Inferior parietal cortex (tissue), 1 donor: Measurements from ENCODE around the gene MED16.
A peak's percentile ranks its signal among the peaks of the same experiment; 100 is the strongest.
"Not testable (repeated sequence)": the region's sequence is repeated elsewhere in the genome, so short reads cannot be mapped to it uniquely, and the experiment has no call there.

ENCODE experiments used
- DNase-seq: peaks from one replicate; pipeline ENCODE4 v3.0.0-alpha.2; 2016; ENCODE audit errors: extremely low spot score

The MED16 gene

DNA sequence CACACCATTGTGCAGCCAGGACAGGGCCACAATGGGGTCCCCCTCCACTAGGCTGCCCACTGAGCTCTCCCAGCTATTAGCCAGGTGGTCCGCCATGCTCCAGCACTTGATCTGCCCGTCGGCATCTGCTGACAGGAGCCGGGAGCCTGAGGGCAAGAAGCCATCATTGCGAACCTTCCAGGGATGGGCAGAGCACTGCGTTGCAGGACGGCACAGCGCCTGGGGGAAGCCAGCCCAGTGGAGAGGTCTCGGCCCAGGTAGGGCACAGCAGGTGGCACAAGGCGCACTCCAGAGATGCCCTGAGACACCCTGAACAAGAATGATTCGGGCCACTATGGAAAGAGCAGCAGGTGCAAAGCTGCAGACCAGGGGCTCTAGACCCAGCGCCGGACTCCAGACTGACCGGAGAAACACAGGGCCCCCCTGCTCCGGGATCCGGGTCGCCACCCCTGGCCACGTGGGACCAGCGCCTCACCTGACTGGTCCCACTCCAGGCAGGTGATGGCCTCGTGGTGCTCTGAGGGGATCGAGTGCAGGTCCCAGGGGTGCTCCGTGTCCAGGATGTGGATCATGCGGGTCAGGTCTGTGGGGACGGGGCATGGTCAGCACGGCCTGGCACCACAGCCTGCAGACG is 3.2 kb downstream of the MED16 start:
- DNase-seq = no peak

DNA sequence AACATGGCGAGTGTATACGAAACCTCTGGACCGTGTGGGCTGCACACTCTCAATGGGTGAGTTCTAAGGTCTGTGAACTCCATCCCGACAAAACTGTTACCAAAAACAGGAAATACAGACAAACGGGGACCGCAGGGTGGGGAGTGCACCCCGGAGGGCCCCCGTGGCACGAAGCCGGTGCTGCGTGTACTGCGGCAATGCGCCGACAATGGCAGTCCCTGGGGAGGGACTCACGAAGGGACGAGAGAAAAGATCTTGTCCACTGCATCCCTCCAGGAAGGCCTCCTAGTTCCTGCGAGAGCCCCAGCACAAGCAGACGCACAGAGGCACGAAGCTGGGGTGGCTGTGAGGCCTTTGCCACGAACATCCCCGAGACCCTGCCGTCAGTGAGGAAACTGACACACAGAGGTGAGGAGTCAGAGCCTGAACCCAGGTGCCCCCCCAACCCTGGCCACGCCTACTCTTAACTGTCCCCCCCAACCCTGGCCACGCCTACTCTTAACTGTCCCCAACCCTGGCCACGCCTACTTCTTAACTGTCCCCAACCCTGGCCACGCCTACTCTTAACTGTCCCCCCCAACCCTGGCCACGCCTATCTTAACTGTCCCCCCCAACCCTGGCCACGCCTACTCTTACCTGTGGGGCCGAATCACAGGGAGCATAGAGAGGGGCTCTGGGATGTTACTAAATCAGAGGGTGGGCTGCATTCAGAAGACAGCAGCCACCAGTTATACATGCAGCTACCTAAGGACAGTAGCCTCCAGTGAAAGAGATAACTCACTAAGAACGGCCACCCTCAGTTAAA is 4.2 kb downstream of the MED16 start:
- no peak for DNase-seq

DNA sequence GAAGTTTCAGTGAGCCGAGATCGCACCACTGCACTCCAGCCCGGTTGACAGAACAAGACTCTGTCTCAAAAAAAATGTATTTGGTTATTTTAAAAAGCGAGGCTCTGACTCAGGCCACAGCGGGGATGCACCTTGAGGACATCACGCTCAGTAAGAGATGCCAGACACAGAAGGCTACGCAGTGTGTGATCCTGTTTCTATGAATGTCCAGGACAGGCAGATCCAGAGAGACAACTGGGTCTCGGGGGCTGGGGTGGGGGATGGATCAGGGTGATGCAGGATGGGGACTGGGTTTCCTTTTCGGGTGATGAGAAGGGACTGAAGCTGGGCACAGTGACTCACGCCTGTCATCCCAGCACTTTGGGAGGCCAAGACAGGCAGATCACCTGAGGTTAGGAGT is 5.4 kb downstream of the MED16 start:
- DNase-seq = no peak

DNA sequence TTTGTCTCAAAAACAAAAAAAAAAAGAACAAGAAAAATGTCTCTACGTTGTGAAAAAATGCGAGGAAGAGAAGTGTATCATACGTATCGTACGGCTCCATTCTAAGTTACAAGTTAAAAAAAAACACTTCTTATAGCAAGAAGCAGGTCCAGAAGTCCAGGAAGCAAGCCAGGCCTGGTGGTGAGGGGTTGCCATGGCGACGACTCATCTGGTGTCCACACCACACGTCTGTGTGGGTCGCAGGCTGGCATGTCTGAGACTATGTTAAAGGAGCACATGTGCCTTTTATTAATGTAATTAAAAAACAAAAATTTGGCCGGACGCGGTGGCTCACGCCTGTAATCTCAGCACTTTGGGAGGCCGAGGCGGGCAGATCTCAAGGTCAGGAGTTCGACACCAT is 5.9 kb downstream of the MED16 start:
- peak; percentile 36 for DNase-seq

DNA sequence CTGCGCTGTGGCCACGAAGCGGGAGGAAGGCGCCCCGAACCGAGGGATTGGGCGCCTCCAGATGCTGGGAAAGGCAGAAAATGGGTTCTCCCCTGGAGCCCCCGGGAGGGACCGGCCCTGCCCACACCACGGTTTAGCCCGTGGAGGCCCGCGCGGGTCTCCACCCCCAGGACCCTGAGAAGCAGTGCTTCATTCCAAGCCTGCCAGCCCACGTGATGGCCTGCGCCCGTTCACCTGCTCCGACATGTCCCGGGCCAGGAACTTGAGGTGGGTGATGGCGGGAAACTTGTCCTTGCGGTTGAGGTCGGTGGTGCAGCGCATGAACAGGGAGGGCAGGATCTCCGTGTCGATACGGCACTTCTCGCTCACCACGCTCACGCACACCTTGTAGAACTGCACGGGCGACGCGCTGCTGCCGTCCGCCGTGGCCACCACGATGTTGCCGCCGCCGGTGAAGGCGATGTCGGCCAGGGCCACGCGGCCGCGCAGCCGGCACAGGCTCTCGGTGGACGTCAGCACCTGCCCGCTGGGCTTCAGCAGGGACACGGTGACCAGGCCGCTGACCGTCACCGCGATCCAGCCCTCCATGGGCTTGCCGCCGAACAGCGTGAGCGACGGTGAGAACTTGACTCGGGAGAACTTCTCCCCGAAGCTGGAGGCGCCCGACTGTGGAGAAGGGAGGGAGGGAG is 7.3 kb downstream of the MED16 start:
- DNase-seq = no peak

DNA sequence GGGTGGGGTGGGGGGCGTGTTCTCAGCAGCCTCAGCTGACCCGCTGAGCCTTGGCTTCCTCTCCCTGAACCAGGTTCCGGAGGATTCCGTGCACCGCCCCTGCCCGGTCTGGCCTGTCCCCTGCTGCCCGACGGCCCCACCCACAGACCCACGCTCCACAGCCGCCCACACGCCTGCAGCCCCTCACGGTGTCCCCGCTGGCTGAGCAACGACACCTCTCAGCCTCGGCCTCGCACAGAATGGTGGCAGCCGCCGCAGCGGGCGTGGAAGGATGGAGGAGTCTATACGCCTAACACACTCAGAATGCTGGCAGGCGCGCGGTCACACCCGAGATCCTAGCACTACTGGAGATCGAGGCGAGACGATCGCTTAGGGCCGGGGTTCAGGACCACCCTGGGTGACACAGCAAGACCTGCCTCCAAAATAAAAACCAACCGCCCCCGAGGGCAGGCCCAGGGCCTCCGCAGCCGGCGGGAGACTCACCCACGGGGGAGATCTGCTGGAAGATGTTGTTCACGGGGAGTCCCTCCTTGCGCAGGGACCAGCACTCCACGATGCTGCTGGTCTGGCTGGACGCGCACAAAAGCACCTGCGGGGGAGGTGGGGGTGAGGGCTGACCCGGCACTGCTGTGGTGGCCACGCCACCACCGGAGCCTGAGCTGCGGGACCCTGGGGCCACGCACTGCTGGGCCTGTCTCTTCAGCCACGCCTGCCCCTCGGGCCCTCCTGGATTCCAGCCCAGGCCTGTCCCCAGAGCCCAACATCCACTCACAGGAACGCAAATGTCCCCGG is 8.4 kb downstream of the MED16 start:
- no peak for DNase-seq

DNA sequence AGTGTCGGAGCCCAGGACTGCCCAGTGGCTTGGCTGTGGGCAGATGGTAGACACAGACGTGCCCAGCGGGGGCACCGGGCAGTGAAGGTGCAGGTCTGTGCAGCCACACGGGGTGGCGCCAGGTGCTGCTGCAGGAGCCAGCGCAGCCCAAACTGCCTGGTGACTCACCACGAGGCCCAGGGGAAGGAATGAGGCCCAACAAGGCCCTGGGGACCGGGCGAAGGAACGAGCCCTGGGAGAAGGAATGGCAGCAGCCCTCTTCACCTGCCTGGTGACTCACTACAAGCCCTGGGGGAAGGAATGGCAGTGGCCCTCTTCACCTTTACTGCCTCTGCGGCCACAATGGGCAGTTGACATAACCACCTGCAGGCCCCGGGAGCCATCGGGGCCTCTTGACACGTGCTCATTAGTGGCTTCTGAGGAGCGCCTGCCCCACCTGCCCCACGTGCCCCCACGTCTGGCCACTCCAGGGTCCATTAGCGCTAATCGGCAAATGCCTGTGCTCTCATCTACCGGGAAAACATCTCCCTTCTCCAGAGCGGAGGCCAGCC is 9.3 kb downstream of the MED16 start:
- no peak for DNase-seq

DNA sequence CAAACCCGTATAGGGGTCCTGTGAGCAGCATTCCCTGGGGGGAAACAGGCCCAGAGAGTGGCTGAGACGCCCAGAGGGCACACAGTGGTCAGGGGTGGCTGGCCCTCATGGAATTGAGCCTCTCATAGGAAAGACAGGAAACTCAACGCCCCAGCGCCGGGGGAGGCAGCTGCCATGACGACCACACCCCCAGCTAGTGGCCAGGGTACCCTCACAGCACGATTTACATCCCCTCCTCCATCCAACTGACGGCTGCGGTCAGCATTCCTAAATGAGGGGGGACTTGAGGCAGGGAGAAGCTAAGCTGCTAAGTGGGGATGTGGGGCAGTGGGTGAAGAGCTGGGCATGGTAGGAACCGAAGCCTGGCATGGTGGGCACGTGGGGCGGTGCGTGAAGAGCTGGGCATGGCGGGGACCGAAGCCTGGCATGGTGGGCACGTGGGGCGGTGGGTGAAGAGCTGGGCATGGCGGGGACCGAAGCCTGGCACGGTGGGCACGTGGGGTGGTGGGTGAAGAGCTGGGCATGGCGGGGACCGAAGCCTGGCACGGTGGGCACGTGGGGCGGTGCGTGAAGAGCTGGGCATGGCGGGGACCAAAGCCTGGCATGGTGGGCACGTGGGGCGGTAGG is 10.0 kb downstream of the MED16 start:
- DNase-seq = no peak

DNA sequence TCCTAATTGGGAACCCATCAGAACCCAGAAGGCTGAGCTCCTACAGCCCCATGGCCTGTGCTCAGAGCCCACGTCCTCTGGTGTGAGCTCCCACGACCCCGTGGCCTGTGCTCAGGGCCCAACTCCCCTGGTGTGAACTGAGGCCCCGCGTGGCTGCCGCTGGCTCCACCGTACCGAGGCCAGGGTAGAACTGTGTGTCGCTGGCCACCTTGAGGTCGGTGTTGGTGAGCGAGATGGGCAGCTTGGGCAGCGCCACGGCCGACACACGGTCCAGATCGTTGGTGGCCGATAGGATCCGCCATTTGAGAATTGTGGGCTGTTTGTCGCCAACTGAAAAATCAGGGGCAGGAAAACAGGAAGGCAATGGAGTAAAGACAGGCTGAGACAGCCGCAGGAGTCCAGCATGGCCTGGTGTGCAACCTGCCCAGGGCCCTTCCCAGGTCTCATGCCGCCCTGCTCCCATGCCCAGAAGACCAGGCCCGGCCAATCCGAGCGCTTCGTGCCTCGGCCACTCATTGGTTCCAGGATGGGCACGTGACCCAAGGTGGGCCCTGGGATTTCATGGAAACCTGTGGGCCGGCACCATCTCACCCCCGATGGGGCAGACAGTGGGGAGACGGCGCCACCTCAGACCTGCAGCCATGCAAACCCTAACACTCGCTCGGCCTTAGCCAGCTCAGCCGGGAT is 11.5 kb downstream of the MED16 start:
- no peak for DNase-seq

DNA sequence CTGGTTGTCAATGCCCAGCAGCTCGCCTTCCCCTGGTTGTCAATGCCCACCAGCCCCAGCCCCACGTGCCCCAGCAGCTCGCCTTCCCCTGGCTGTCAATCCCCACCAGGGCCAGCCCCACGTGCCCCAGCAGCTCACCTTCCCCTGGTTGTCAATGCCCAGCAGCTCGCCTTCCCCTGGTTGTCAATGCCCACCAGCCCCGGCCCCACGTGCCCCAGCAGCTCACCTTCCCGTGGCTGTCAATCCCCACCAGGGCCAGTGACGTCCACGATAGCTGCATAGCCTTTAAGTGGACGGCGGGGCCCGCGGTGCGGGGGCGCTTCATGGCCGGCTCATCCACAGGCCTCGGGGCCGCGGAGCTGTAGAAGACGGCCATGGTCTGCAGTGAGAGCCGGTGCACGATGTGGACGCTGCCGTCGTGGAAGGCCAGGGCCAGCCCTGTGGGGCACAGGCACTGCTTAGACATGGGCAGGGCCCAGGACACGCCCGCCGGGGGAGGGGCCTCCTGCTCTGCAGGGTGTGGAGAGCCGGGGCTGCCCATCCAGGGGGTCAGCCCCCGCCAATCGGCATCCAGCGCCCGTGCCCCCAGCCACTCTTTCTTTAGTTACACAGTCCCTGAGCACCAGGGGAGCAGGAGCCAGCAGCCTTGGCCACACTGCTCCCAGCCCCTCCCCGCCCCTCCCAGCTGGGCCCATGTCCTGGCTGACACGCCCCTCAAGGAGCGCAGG is 13.1 kb downstream of the MED16 start:
- no peak for DNase-seq

DNA sequence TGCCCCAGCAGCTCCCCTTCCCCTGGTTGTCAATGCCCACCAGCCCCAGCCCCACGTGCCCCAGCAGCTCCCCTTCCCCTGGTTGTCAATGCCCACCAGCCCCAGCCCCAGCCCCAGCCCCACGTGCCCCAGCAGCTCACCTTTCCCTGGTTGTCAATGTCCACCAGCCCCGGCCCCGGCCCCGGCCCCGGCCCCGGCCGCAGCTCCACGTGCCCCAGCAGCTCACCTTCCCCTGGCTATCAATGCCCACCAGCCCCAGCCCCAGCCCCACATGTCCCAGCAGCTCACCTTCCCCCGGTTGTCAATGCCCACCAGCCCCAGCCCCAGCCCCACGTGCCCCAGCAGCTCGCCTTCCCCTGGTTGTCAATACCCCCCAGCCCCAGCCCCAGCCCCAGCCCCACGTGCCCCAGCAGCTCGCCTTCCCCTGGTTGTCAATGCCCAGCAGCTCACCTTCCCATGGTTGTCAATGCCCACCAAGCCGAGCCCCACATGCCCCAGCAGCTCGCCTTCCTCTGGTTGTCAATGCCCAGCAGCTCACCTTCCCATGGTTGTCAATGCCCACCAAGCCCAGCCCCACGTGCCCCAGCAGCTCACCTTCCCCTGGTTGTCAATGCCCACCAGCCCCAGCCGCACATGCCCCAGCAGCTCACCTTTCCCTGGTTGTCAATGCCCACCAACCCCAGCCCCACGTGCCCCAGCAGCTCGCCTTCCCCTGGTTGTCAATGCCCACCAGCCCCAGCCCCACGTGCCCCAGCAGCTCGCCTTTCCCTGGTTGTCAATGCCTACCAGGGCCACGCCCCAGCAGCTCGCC is 14.0 kb downstream of the MED16 start:
- not testable (repeated sequence) for DNase-seq

DNA sequence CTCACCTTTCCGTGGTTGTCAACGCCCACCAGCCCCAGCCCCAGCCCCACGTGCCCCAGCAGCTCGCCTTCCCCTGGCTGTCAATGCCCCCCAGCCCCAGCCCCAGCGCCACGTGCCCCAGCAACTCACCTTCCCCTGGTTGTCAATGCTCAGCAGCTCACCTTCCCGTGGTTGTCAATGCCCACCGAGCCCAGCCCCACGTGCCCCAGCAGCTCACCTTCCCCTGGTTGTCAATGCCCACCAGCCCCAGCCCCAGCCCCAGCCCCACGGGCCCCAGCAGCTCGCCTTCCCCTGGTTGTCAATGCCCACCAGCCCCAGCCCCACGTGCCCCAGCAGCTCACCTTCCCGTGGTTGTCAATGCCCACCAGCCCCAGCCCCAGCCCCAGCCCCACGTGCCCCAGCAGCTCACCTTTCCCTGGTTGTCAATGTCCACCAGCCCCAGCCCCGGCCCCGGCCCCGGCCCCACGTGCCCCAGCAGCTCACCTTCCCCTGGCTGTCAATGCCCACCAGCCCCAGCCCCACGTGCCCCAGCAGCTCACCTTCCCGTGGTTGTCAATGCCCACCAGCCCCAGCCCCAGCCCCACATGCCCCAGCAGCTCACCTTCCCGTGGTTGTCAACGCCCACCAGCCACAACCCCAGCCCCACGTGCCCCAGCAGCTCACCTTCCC is 14.9 kb downstream of the MED16 start:
- not testable (repeated sequence) for DNase-seq

DNA sequence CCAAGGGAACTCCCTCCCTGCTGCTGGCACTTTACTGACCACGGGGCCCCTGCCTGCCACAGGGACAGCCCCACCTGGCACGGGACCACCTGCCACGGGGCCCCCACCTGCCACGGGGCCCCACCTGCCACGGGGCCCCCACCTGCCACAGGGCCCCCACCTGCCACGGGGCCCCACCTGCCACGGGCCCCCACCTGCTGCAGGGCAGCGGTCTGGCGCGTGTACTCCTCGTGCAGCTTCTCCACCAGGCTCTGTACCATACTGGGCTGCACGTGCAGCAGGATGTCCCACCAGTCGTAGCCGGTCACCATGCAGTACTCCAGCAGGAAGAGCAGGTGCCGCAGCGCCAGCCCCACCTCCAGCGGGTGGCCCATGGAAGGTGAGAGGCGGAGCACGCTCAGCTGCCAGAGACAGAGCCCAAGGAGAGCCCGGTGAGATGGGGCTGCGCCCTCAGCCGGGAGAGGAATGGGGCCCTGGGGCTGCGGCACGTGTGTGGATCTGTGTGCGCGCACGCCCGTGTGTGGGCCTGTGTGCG is 16.1 kb downstream of the MED16 start:
- no peak for DNase-seq

DNA sequence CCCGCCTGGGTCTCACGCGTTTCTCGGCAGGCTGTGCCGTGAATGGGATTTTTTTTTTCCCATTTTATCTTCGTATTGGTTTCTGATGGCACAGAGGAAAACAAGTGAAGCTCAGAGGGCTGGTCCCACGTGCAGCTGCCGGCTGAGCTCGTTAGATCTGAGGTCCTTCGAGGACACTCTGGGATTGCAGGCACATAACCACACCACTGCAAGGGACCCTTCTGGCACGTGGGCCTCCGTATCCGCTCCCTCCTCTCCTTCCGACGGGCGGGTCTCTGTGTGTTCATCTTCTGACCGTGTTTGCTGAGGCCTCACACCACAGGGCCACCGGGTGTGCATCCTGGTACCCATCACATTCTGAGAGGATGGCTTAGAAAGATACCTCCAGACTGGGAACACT is 16.9 kb downstream of the MED16 start:
- DNase-seq = no peak

DNA sequence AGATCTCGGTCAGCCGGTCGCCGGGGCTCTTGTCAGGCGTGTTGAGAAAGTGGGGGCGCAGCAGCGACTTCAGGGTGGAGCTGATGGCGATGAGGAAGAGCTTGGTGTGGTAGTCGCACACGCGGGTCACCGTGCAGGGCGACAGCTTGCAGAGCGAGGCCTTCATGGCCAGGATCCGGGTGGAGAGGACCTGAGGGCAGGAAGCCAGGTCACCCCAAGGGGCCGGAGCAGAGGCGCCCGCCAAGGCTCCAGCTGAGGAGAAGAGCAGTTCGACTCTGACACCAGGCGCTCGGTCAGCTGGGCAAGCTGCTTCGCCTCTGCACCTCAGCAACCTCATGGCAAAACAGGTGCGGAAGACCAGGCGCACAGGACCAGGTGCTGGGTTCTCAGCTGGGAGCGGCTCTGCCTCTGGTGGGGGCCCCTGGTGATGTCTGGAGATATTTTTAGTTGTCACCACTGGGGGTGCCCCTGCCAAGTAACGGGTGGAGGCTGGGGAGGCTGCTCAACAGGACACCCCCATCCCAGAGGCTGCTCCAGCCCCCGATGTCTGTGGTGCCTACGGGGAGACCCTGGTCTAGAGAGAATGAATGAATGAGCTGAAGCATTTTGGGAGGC is 17.6 kb downstream of the MED16 start:
- no peak for DNase-seq

DNA sequence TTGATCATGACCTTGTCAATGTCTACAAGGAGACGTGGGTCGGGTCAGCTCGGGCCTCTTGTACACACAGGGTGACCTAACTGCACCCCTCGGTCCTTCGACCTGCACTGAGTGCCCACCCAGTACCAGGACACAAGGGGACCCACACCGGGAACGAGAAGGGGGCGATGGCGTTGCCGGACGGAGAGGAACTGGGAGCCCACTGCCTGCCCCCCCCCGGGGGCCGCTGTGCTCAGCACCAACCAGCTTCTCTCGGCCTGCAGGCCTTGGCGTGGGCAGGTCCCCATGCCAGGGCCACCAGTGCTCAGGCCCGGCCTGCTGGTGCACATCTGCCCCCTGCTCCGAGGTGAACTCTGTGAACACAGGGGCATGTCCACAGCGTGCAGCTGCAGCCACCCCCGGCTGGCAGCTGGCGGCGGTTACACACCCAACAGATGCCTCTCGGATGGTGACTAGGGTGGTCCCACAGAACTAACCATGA is 19.4 kb downstream of the MED16 start:
- DNase-seq = no peak

DNA sequence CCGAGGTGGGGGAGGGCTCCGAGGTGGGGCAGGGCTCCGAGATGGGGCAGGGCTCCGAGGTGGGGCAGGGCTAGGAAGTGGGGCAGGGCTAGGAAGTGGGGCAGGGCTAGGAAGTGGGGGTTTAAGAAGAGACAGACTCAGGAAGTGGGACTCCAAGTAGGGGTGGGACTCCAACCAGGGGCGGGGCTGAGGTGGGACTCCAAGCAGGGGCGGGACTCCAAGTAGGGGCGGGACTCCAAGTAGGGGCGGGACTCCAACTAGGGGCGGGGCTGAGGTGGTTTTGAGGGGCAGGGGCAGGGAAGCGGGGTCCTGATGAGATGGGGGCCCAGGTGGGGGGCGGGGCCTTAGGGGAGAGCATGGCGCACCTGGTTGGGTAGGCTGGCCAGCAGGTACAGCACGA is 19.9 kb downstream of the MED16 start:
- DNase-seq = no peak
